Epithelial cell of esophagus (primary cell): Measurements from ENCODE around the gene MT1G.

Experiments
- DNase-seq: peaks from one replicate; pipeline ENCODE4 v3.0.0; 2010; ENCODE audit warnings: low read depth
- H3K4me3 ChIP-seq: 2 replicates; pipeline ENCODE4 v1.5.1; 2011; ENCODE audit warnings: mild to moderate bottlenecking, low read length, control low read depth
- TF ChIP-seq, protein P1 (sequence below): IDR thresholded peaks from 2 replicates; pipeline ENCODE4 v1.5.1; 2011; ENCODE audit warnings: low read depth, mild to moderate bottlenecking, low read length, control low read depth, inconsistent platforms; ENCODE audit not compliant: insufficient read depth; ENCODE audit errors: missing control alignments

Gene MT1G

DNA sequence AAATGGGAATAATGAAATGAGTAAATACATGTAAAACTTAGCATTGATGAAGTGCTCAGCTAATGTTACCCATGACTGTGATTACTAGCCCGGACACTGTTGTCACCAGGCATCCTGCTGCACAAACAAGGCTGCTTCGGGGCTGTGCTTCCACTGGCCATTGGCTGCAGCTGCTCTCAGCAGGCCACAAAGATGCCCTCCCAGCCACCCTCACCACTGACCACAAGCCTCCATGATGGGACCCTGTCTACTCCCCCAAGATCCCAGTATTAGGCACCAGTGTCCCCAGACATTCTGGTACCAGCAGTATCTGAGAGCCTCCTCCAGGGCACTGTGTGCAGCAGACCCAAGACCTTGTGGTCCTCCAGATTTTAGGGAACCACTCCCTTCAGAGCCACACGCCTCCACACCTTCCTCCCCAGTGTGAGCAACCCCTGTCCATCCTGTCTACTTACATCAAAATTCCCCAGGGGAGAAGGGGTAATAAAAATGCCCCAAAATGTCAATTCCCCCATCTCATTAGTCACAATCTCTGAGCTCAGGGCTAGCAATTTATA, 42.4 kb upstream of the MT1G start:
- H3K4me3 ChIP-seq = no peak overlapping the region
- DNase-seq = no peak
- TF ChIP-seq, protein P1, sequence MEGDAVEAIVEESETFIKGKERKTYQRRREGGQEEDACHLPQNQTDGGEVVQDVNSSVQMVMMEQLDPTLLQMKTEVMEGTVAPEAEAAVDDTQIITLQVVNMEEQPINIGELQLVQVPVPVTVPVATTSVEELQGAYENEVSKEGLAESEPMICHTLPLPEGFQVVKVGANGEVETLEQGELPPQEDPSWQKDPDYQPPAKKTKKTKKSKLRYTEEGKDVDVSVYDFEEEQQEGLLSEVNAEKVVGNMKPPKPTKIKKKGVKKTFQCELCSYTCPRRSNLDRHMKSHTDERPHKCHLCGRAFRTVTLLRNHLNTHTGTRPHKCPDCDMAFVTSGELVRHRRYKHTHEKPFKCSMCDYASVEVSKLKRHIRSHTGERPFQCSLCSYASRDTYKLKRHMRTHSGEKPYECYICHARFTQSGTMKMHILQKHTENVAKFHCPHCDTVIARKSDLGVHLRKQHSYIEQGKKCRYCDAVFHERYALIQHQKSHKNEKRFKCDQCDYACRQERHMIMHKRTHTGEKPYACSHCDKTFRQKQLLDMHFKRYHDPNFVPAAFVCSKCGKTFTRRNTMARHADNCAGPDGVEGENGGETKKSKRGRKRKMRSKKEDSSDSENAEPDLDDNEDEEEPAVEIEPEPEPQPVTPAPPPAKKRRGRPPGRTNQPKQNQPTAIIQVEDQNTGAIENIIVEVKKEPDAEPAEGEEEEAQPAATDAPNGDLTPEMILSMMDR = no peak

DNA sequence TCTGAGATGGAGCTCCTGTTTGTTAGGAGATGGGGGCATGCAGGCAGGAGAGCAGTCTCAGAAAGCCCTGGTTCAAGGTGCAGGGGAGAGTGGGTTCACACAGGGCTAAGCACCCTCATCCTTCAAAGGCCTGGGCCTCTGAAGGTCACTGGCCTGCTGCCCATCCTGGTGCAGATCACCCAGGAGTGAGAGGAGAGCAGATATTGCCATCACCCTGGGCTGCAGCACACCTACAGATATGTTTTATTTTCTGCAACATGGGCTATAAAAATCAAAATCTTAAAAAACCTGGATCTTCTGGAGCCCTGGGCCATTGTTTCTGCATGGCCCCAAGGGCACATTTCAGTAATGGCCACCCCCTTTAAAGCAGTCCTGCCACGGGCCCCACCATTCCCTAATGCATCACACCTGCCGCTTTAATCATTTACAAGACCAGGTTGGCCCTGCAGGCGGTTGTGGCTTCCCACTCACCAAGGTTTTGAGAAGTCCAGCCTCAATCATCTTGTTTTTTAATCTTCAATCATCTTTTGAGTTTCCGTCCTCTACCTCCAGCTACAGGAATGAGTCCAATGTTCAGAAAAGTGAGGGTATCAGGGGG, 41.7 kb upstream of the MT1G start:
- DNase-seq = no peak
- H3K4me3 ChIP-seq = no peak overlapping the region
- TF ChIP-seq, protein P1 = no peak

DNA sequence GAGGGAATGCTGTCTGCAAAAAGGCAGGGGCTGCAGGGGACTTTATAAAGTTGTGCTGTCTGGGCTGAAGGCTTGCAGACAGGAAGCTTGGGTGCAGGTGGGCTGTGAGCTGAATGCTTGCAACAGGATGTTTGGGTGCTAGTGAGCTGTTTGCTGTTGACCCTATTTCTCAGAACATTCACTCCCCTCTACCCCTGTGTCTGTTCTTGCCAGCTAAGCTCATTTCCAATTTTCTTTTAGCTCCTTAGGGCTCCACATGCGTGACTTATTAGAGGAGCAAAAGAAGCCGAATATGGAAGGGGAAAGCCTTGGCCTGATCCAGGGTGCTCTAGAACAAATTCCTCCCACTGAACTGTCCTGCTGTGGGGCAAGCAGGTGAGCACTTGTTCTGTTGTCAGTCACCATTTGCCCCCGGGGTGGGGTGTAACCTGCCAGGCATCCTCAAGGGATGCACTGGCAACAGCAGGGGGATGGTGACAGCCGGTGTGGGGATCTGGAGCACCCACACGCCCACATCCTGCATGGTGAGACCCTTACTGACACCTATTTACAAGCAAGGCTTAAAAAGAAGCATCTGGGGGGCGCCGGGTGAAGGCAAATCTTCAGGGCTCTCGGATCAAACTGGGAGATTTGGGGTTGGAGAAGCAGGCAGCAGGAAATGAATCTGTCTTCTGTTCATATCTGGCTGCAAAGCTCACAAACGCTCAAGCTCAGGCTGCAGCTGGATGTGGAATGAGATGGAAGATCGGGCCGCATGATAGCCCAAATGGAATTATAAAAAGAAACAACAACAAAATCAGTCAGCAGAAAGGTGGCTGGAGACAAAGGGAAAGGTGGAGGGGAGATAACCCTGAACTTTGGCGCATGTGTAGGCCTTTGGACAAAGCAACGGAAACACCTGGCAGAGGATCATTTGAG, 40.9 kb upstream of the MT1G start:
- no peak overlapping the region for H3K4me3 ChIP-seq
- TF ChIP-seq, protein P1 = no peak
- peak; percentile 29 for DNase-seq

DNA sequence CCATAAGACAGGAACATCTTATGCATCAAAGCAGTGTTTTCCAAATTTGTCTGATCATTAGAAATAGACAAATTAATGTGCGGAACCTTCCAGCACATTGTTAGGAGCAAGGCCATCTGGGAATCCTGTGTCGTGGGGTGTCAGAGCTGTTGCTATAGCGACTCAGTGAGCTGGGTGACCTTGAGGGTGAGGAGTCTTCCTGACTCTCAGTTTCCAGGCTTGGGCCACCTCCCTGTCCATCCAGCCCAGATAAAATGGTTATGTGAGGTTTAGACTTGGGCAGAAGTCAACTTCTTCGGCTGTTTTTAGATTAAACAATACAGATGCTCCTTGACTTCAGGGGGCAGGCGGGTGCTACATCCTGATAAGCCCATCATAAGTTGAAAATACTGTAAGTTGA, 35.0 kb upstream of the MT1G start:
- no peak for DNase-seq
- no peak overlapping the region for H3K4me3 ChIP-seq
- TF ChIP-seq, protein P1 = no peak

DNA sequence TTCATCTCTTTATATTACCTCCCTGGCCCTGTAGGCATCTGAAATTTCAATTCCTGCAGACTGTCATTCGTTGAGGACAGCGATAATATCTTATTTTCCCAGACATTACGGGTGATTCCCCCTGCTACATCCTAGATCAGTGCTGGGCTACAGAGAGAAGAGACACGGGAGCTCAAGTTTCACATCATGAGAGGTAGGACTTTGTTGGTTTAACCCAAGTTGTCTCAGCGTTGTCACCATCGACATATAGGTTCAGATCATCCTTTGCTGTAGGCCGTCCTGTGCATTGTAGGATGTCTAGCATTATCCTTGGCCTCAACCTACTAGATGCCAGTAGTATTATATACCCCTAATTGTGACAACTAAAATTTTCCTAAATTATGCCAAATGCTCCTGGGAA, 33.7 kb upstream of the MT1G start:
- TF ChIP-seq, protein P1 = no peak
- no peak overlapping the region for H3K4me3 ChIP-seq

DNA sequence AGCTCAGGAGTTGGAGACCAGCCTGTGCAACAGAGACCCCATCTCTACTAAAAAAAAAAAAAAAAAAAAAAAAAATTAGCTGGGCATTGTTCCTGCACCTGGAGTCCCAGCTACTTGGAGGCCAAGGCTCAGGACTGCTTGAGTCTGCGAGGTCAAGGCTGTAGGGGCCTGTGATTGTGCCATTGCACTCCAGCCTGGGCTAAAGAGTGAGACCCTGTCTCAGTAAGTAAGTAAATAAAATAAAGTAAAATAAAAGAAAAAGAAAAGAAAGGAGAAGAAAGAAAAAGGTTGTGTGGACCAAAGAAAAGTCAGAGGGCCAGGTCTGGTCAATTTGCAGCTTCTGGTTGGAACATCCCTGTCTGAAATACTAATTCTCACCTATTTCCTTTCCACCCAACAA, 32.8 kb upstream of the MT1G start:
- DNase-seq = no peak
- H3K4me3 ChIP-seq = no peak overlapping the region
- TF ChIP-seq, protein P1 = no peak

More for the DNA sequence above, 33.7 kb upstream of the MT1G start:
- no peak for DNase-seq
